ENCODE measurements around the gene SCN2B. TPM values are rescaled to one million over a fixed set of nuclear protein-coding genes. Genes with fewer than 3 reads are reported as not detected.

The SCN2B gene
- total RNA-seq, 1 experiment from 2014 or later = 0.20 TPM

DNA sequence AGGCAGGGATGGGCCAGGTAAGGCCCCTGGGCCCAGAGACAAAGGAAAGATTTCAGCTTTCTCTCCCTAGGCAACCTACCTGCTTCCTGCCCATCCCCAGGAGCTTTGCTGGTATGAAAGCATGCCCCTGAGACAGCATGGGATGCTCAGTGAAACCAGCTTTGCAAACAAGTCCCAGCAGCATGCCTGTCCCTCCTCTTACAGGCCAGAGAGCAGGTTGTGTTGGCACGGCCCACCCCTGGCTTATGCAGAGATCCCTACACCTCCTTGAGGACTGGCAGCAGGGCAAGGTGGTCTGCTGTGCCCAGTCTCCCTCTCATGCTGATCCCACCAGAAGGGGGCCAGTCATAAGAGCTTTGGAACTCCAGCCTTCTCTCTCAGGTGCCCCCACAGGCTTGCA lies 26.9 kb downstream of the SCN2B start:
- DNase-seq (ENCODE audit: low spot score) = no peak
- Mint-ChIP-seq H3K4me1 (peaks cover 47% of the 10 kb centered on the region), H3K9me3 (no peaks in the 10 kb centered on the region), H3K27ac (no peak overlapping the region), H3K36me3 (no peaks in the 10 kb centered on the region), H3K27me3 (ENCODE audit: low read depth) (peaks cover 77% of the 10 kb centered on the region), H3K4me3 (no peak overlapping the region)
- no peak for ATAC-seq
- POLR2A ChIA-PET = no interaction called here
- CTCF ChIA-PET = interaction anchor here (0.6 to 9.0 kb wide), 6 partner anchors 21 to 204 kb away, joined by 3 to 153 read pairs (median 4); no protein-coding TSS in a partner anchor
- TF ChIP-seq ZBTB43 (CRISPR knock-in tag; IDR thresholded peaks at IDR 0.05) (no peak), ATF6 (CRISPR knock-in tag; IDR thresholded peaks at IDR 0.05) (no peak), TEAD1 (CRISPR knock-in tag; IDR thresholded peaks at IDR 0.05) (no peak), STAT6 (CRISPR knock-in tag; conservative IDR thresholded peaks at IDR 0.05; ENCODE audit: low read depth) (no peak), JUN (CRISPR knock-in tag; IDR thresholded peaks at IDR 0.05) (no peak), ZNF232 (CRISPR knock-in tag; IDR thresholded peaks at IDR 0.05) (no peak), EMX1 (CRISPR knock-in tag; IDR thresholded peaks at IDR 0.05) (no peak), ELF4 (CRISPR knock-in tag; IDR thresholded peaks at IDR 0.05; ENCODE audit: low read depth) (no peak), E2F4 (CRISPR knock-in tag; IDR thresholded peaks at IDR 0.05; ENCODE audit: borderline replicate concordance, low read depth) (no peak), OVOL2 (CRISPR knock-in tag; IDR thresholded peaks at IDR 0.05; ENCODE audit: borderline replicate concordance) (no peak), MAX (CRISPR knock-in tag; IDR thresholded peaks at IDR 0.05) (no peak), CBFB (CRISPR knock-in tag; IDR thresholded peaks at IDR 0.05; ENCODE audit: low read depth) (no peak), ATF3 (CRISPR knock-in tag; conservative IDR thresholded peaks at IDR 0.05) (no peak), ETV6 (CRISPR knock-in tag; IDR thresholded peaks at IDR 0.05) (no peak), GABPB1 (CRISPR knock-in tag; IDR thresholded peaks at IDR 0.05) (no peak)
- TF ChIP-seq, protein P1, sequence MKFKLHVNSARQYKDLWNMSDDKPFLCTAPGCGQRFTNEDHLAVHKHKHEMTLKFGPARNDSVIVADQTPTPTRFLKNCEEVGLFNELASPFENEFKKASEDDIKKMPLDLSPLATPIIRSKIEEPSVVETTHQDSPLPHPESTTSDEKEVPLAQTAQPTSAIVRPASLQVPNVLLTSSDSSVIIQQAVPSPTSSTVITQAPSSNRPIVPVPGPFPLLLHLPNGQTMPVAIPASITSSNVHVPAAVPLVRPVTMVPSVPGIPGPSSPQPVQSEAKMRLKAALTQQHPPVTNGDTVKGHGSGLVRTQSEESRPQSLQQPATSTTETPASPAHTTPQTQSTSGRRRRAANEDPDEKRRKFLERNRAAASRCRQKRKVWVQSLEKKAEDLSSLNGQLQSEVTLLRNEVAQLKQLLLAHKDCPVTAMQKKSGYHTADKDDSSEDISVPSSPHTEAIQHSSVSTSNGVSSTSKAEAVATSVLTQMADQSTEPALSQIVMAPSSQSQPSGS (CRISPR knock-in tag; IDR thresholded peaks at IDR 0.05; ENCODE audit: borderline replicate concordance, low read depth) = no peak
- TF ChIP-seq, protein P2, sequence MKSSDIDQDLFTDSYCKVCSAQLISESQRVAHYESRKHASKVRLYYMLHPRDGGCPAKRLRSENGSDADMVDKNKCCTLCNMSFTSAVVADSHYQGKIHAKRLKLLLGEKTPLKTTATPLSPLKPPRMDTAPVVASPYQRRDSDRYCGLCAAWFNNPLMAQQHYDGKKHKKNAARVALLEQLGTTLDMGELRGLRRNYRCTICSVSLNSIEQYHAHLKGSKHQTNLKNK (CRISPR knock-in tag; IDR thresholded peaks at IDR 0.05) = no peak
- TF ChIP-seq, protein P3, sequence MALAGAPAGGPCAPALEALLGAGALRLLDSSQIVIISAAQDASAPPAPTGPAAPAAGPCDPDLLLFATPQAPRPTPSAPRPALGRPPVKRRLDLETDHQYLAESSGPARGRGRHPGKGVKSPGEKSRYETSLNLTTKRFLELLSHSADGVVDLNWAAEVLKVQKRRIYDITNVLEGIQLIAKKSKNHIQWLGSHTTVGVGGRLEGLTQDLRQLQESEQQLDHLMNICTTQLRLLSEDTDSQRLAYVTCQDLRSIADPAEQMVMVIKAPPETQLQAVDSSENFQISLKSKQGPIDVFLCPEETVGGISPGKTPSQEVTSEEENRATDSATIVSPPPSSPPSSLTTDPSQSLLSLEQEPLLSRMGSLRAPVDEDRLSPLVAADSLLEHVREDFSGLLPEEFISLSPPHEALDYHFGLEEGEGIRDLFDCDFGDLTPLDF (CRISPR knock-in tag; IDR thresholded peaks at IDR 0.05) = no peak

Data from WTC11 (cell line).